ENCODE measurements around the gene KPNB1.

Gene KPNB1

DNA sequence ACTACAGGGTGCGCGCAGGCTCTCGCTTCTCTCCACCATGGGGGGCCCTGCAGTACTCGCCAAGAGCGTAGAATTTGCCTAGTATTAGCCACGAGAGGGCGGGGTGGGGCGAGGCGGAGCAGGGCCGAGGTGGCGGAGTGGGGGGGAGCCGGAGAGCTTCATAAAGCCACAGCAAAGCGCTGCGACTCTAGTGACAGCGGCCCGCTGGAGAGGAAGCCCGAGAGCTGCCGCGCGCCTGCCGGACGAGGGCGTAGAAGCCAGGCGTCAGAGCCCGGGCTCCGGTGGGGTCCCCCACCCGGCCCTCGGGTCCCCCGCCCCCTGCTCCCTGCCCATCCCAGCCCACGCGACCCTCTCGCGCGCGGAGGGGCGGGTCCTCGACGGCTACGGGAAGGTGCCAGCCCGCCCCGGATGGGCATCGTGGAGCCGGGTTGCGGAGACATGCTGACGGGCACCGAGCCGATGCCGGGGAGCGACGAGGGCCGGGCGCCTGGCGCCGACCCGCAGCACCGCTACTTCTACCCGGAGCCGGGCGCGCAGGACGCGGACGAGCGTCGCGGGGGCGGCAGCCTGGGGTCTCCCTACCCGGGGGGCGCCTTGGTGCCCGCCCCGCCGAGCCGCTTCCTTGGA is 83.4 kb downstream of the KPNB1 start, which contains the start of gene TBX21:
TBX21 (plus strand) TSS at position 190 of the 627 bp plus-strand sequence; CDS start at position 409, 219 bp downstream.
- peak; percentile 93 for DNase-seq

DNA sequence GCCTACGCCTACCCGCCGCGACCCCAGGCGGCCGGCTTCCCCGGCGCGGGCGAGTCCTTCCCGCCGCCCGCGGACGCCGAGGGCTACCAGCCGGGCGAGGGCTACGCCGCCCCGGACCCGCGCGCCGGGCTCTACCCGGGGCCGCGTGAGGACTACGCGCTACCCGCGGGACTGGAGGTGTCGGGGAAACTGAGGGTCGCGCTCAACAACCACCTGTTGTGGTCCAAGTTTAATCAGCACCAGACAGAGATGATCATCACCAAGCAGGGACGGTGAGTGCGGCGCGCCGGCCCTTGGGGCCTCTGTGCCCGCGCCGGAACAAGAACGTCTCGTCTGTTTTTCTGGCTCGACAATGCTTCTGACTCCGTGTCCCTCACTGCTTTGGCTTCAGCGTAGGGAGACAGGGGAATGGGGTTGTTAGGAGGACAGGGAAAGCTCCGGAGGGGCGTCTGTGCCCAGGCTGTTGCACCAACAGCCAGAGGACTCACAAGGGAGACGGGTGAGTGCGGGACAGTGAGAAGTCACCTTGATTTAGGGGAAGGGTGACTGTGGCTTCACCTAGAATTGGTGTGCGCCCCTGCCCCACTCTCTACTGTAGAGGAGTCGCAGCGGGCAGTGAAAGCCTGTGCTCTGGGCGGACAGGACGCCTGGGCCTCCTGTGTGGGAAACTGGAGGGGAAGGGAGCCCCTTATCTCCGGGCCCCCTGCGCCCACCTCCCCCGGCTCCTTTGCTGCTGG is 84.1 kb downstream of the KPNB1 start:
- DNase-seq = peak; percentile 29

DNA sequence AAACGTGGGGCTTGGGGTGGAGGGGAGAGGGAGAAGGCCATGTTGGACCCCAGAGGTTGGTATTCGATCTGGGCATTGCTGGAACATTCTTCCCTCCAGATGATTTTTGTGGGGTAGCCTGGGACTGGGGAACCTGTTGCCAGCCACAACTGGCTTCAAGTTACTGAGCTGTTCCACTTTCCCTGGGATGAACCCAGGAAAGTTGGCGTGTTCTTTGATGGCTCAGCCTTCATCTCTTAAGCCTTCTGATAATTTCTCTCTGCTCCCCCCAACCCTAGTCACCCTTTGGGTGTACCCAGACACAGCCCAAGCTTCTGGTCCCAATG is 85.4 kb downstream of the KPNB1 start:
- no peak for DNase-seq
